GM12865 (cell line): ENCODE measurements around the gene STIP1.
"Not testable (repeated sequence)": the region's sequence is repeated elsewhere in the genome, so short reads cannot be mapped to it uniquely, and the experiment has no call there.

Experiments used
- DNase-seq: peaks from one replicate; pipeline ENCODE4 v3.0.0; 2010; ENCODE audit warnings: low read depth
- H3K4me3 ChIP-seq: 2 replicates; pipeline ENCODE4 v1.5.1; 2011; ENCODE audit warnings: mild to moderate bottlenecking, low read depth, low read length, control low read depth
- TF ChIP-seq, protein P1 (sequence below): IDR thresholded peaks from 2 replicates; pipeline ENCODE4 v1.5.1; 2011; ENCODE audit warnings: low read length, control low read depth, low read depth, inconsistent platforms; ENCODE audit not compliant: insufficient read depth; ENCODE audit errors: missing control alignments

Gene STIP1

DNA sequence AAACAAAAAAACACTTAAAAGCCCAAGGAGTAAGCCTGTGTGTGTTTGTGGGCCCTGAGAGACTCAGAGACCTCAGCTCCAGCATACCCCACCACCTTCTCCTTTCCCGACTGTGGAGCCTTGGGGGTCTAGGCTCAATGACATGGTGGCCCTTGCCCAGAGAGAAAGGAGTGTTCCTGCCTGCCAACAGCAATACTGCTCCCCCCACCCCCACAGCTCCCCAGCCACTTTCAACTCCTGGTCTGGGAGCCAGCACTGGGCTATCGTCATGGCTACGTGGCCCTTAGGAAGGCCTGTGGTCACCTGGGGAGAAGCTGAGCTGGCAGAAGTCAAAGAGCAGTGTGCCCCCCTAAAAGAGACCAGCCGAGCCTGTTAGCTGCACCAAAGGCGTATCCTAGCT lies 58.1 kb downstream of the STIP1 start:
- H3K4me3 ChIP-seq: no peak overlapping the region
- TF ChIP-seq, protein P1, sequence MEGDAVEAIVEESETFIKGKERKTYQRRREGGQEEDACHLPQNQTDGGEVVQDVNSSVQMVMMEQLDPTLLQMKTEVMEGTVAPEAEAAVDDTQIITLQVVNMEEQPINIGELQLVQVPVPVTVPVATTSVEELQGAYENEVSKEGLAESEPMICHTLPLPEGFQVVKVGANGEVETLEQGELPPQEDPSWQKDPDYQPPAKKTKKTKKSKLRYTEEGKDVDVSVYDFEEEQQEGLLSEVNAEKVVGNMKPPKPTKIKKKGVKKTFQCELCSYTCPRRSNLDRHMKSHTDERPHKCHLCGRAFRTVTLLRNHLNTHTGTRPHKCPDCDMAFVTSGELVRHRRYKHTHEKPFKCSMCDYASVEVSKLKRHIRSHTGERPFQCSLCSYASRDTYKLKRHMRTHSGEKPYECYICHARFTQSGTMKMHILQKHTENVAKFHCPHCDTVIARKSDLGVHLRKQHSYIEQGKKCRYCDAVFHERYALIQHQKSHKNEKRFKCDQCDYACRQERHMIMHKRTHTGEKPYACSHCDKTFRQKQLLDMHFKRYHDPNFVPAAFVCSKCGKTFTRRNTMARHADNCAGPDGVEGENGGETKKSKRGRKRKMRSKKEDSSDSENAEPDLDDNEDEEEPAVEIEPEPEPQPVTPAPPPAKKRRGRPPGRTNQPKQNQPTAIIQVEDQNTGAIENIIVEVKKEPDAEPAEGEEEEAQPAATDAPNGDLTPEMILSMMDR: no peak
- no peak for DNase-seq

DNA sequence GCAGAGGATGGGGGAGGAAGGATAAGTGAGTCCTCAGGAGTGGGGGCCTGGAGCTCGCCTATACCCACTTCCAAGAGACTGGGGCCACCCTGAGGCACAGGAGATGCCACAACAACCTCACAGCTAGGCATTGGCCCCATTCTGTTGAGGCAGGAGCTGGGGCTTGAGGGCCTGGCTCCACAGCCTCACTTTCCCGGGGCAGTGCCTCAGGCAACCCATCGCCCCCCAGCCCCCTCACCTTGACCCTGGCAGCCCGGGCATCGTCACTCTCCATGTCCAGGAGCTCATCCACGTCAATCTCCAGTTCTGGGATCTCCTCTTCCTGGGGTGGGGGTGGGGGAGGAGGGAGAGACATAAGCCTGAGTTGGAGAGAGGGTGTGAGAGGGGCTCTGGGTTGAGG lies 59.0 kb downstream of the STIP1 start:
- TF ChIP-seq, protein P1: no peak

DNA sequence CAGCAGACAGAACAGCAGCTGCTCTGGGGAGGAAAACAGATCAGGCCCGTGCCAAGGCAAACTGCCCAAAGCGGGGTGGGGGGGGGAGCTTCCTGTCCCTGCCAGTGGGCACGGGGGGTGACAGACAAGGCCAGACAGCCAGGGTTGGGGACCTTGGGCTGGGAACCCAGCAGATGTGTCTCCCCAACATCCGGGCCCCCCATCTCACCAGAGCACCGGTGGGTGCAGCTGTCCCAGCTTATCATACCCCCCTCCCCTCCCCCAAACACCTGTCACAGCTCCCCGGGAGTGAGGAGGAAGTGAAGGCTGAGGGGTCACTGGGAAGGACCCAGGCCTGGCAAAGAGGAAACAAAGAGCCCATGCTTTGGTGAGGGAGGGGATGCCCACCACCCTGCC lies 59.4 kb downstream of the STIP1 start:
- H3K4me3 ChIP-seq: peak overlapping the region; percentile 73
- TF ChIP-seq, protein P1: no peak
- peak; percentile 53 for DNase-seq

More for the DNA sequence above, 59.0 kb downstream of the STIP1 start:
- H3K4me3 ChIP-seq: peak overlapping the region; percentile 73
- DNase-seq: no peak

DNA sequence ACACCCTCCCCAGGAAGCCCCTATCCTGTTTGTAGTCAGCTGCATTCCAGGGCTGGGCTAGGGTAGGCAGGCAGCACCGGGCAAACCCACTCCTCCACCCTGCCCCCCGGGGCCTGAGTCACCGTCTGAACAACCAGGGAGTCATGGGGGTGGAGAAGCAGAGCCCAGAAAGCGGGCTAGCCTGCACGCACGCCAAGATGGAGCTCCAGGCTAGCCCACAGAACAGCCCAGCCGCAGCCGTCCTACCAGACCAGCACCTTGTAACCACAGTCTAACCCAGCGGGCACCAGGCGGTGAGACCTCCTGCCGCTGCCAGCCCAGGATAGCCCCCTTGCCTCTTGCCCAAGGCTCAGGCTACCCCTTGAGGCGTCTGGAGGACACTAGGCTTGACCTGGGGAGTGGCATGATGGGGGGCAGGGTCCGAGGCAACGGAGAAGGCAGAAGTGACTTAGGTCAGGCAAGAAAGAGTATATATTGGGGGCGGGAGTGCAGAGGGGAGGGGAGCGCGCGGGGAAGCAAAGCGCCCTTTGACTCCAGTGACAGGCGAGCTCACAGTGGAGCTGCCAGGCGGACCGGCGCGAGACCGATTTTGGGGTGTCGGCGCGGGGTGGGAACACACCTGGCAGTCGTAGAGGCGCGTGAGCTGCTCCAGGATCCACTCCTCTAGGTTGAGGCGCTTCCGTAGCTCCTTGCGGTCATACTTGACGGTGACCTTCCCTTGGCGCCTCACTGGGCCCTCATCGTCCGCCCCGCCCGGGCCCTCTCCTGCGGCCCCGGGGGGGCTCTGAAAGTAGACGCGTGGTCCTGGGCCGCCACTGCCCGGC lies 60.0 kb downstream of the STIP1 start:
- TF ChIP-seq, protein P1: no peak
- peak; percentile 73 for DNase-seq
- peak overlapping the region; percentile 73 for H3K4me3 ChIP-seq

DNA sequence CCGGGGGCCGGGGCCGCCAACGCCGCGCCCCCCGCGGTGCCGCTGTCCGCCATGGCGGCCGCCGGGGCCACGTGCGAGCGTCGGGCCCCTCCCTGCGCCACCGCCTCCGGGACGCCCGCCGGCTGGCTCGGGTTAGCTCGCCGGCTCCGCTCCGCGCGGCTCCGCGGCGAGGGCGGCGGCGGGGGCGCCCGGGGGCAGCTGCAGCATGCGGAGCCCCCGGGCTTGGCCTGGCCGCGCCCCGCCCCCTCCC lies 60.6 kb downstream of the STIP1 start:
- not testable (repeated sequence) for DNase-seq
- peak overlapping the region; percentile 73; the same call in 1 of the 2 replicates for H3K4me3 ChIP-seq

DNA sequence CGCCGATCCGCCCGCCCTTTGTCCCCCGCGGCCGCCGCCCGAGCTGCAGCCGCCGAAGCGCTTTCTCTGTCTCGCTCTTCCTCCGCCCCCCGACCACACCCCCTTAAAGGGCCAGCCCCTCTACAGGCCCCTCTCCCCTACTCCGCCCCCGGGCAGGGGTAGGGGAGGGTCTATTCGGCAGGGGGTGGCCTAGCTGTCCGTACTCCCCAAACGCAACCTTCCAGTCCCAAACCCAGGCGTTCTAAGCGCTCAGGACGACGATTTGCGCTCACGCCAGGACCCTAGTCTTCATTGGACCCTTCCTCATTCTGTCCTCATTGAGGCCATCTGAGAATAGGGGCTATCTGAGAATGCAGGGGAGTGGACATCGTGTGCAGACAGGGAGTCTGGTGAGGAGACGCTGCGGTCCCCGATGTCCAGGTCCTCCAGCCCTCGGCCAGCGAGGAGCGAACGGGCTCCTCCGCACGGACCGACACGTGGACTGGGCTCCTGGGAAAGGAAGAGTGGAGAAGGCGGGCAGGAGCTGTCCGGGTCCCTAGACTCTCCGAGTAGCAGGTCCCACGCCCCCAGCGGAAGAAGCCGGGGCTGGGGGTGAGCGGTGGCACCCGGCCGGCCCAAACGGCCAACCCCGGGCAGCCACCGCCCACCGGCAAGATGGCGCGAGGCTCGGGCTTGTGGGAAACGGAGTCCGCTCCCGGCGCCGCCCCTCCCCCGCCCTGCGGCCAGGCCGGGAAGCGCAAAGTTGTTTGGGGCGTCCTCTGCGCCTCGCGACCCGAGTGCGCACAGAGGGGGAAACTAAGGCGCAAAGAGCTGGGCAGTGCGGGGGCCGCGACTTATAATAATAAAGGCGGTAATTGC lies 61.1 kb downstream of the STIP1 start, which contains the start of gene PPP1R14B:
Gene PPP1R14B (minus strand): TSS at position 73 of the 858 bp plus-strand sequence. CDS start 270 bp downstream, outside the sequence.
- DNase-seq: peak; percentile 83
- TF ChIP-seq, protein P1: no peak
- H3K4me3 ChIP-seq: peak within 1 kb of the TSS; percentile 98
